GM21786 (cell line): ENCODE measurements around the gene RTL1.

ENCODE experiments used
- ATAC-seq: cut with Tn5 transposase; IDR thresholded peaks from one replicate; pipeline ENCODE4 v1.9.1; 2021; ENCODE audit not compliant: unreplicated experiment

RTL1 gene

DNA sequence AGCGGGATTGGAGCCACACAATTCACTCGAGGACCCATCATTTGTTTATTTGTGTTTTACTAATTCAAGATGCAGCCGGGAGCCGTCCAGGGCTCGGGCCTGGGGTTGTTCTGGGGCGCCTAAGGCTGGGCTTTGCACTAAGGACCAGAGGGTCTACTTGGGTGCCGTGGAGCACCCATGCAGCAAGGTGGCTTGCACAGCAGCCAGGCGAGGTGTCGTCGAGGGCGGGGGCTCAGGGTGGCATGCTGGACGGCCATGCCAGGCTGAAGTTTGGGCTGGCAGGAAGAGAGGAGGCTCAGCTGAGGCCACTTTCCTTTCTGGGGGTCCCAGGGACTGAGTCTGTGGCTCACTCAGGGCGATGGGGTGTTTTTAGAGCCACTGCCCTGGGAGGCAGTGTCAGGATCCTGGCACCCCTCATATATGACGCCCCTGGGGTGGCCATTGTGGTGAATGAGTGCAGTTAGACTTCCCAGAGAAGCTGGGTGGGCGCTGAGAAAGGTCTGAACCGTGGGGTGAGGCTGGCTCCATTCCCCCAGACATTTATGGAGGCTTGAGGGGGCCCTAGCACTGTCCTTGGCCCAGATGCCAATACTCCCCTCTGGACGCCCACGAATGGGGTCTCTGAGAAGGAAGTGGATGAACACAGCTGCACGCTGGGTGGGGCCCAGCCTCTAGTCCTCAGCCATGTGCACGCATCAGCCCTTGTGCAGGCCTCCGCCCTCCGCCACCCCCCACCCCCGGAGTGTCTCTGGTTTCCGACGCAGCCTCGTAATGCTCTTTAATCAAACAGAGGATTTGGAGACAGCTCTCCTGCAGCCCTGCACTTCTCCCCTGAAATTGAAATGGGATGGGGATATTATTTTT lies 66.3 kb downstream of the RTL1 start:
- no peak for ATAC-seq

DNA sequence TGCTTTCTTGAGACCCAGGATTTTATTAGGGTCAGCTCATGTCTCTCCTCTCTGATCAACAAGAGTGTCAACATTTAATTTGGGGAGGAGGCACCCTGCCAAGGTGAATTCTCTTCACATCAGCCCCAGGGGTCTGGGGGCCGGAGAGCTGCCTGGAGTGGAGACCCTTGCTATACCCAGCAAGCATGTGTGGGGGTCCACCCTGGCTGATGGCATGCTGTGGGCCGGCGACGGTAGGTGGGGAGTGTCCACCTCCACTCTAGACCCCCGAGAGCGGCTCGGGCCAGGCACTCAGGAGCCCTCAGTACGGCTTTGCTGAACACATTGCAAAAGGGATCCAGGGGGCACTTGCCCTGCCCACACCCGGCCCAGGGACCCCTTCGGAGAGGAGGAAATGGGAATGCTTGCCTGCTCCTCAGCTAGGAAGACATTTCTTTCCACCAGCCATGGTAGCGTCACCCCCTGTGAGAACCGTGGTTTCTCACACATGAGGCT lies 67.2 kb downstream of the RTL1 start:
- ATAC-seq, result no peak

- no peak for ATAC-seq
Observed at GRCh38 chr14:100835548-100836310, 67.8 kb downstream of the RTL1 start.

GRCh38 chr14:100834794-100835547 lies 68.6 kb downstream of the RTL1 start:
- no peak for ATAC-seq

GRCh38 chr14:100834082-100834793 lies 69.3 kb downstream of the RTL1 start:
- ATAC-seq, result no peak

DNA sequence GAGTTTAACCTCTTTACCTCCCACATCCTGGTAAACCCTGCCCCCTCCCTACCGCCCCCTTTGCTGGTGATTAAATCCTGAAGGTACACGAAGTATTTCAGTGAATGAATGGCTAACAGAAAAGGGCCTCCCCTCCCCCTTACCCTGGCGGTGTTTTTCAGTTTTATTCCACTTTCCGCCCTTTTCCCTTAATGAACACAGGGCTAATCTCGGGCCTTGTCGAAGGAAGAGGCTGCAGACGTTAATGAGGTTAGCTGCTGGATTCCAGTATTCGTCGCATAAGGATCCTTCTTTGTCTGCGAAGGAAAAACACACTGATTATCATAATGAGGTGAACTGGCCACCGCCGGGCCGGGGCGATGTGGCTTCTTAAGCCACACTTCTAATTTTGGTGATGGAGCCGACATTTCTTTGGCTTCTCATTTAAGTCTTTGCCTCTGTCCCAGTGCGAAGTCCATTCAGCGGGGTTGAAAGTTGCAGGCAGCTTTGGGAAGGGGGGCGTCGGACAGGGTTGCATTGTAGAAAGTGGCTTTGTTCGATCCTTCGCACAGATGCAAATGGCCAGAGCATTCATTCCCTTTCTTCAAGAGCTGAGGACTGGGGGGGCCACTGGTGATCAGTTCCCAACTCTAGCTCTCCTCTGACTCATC lies 71.1 kb downstream of the RTL1 start:
- ATAC-seq, result no peak

DNA sequence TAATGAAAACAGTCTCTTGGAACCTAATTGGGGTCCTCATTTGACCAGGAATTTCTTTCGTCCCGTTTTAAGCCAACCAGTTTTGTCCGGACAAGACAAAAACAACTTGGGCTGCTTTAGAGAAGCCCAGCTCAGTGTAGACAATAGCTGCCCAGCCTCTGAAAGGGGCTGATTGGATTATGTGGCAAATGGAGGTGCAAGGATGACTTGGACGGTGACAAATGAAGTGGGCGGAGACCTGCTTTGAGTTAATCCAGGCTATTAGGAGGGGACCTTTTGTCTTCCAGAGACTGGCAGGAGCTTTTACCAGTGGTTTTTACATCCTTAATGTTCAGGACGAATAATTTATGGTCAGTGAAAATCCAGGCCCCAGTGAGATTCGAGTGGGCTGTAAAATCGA lies 72.8 kb downstream of the RTL1 start:
- no peak for ATAC-seq
